ENCODE measurements around the gene COL9A1. TPM values are rescaled to one million over a fixed set of nuclear protein-coding genes. Genes with fewer than 3 reads are reported as not detected.

The COL9A1 gene
- total and polyA plus RNA-seq, 2 of the 8 experiments (the other 6 are each of a cell fraction or from before 2014, with no cell fraction given), result 7.9 to 18.1 TPM

DNA sequence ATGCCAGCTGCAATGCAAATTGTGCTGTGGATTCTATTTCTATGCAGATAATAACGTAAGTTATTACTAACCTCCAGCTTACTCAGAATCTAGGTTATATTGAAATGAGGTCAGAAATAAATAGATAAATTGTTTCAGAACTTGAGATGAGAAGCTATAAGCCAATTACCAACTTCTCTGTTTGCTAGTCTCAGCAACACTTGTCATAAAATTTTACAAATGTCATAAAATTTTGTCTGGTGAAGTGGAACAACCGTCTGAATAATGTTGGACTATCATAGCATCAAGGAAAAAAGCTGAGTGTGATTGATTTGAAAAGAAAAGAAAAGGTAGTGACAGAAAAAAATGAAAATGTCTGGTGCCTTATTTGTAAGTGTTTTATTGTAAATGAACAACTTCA, 36.7 kb downstream of the COL9A1 start (continued):
- TF ChIP-seq PHF8 (conservative IDR thresholded peaks at IDR 0.05; ENCODE audit: low read depth, low read length) (no peak), ZNF274 (IDR thresholded peaks at IDR 0.05; ENCODE audit: borderline replicate concordance, extremely low read depth, low read length) (no peak)
